Measurements from ENCODE around the gene PLXNA3.

The PLXNA3 gene

DNA sequence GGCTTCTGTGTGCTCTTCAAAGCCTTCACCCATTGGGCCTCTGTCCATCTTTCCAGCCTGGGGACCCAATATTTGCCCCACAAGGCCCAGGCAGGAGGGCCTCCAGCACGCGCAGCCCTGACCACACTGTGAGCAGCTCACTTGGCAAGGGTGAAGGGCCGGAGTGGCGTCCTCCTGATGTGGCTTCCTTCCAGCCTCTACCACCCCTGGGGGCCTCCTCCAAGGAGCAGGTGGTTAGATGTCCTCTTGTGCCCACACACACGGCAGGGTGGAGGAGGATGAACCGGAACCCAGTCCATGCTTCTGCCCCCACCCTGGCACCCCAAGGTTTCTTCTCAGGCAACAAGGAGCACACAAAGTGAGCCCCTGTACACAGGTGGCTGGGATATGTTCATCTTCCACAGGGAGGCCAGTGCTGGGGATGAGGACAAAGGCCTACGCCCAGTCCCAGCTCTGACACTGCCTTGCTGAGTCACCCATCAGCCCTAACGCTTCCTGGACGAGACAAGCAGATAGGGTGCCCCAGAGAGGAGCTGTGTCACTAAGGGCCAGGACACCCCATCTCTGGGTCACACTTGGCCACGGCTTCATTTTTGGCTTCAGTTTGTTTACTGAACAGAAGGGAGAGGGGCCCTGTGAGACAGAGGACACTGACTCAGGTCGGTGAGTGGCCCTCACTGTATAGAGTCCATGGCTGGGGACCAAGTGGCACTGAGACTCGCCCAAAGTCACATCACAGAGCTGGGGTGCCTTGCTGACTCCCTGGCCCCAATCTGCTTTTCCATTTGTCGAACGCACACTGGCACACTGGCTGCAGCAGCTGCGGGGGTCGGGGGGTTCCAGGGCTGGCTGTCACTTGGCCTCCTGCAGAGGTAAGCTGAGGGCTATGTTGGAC, 26.4 kb downstream of the PLXNA3 start:
- Histone ChIP-seq H3K27ac (no peak overlapping the region), H3K36me3 (peaks cover 29% of the 10 kb centered on the region), H3K27me3 (ENCODE audit: insufficient read depth, low read depth, severe bottlenecking) (peaks cover 2% of the 10 kb centered on the region), H3K4me3 (ENCODE audit: low read depth, low read length) (no peak overlapping the region), H3K9me3 (ENCODE audit: severe bottlenecking) (peaks cover under 1% of the 10 kb centered on the region)
- TF ChIP-seq, protein P1, sequence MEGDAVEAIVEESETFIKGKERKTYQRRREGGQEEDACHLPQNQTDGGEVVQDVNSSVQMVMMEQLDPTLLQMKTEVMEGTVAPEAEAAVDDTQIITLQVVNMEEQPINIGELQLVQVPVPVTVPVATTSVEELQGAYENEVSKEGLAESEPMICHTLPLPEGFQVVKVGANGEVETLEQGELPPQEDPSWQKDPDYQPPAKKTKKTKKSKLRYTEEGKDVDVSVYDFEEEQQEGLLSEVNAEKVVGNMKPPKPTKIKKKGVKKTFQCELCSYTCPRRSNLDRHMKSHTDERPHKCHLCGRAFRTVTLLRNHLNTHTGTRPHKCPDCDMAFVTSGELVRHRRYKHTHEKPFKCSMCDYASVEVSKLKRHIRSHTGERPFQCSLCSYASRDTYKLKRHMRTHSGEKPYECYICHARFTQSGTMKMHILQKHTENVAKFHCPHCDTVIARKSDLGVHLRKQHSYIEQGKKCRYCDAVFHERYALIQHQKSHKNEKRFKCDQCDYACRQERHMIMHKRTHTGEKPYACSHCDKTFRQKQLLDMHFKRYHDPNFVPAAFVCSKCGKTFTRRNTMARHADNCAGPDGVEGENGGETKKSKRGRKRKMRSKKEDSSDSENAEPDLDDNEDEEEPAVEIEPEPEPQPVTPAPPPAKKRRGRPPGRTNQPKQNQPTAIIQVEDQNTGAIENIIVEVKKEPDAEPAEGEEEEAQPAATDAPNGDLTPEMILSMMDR (IDR thresholded peaks at IDR 0.05; ENCODE audit: low read depth, low read length): no peak
- no peak for DNase-seq

DNA sequence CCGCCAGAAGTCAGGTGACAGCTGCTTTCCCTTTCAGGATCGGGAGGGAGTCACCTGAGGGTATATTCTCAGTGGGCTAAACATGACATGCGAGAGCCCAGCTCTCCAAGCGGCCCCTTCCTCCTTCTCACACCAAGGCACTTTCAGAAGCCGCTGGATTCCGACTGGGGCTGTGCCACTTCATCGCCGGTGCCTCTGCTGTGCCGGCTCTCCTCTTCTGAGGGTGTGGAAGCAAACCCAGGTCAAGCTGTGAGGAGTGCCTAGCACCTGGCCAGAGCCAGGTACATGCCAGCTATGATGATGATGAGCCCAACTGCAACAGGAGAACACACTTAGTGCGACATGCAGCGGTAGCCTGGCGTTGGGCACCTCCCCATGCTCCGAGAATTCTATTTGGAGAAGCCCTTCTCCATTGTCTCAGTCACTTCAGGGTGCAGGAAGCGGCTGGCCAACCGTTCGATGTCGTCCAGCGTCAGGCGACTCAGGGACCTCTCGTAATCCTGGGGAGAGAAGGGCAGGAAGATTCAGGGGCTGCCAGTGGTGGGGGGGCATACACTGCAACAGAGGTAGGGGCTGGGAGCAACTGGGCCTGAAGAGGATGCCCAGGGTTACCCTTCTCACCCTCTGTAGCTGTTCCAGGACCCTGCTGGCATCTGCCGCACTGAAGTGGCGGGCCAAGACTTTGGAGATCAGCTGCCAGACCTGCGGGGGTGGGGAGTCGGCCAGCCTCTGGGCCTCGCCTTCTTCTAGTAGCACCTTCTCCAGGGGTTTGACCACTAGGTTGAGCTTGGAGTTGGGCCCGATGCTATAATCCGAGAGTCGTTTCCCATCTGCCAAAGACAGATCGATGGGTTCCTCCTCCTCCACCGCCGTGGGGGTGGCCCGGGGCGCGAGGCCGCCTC, 27.3 kb downstream of the PLXNA3 start:
- peaks cover 29% of the 10 kb centered on the region for H3K36me3 ChIP-seq
- H3K27ac ChIP-seq: peak overlapping the region; percentile 80
- TF ChIP-seq, protein P1 (IDR thresholded peaks at IDR 0.05; ENCODE audit: low read depth, low read length): no peak
- H3K27me3 ChIP-seq (ENCODE audit: insufficient read depth, low read depth, severe bottlenecking): peaks cover 4% of the 10 kb centered on the region
- peak; percentile 64 for DNase-seq
- peak overlapping the region; percentile 73 for H3K4me3 ChIP-seq (ENCODE audit: low read depth, low read length)
- H3K9me3 ChIP-seq (ENCODE audit: severe bottlenecking): no peaks in the 10 kb centered on the region

DNA sequence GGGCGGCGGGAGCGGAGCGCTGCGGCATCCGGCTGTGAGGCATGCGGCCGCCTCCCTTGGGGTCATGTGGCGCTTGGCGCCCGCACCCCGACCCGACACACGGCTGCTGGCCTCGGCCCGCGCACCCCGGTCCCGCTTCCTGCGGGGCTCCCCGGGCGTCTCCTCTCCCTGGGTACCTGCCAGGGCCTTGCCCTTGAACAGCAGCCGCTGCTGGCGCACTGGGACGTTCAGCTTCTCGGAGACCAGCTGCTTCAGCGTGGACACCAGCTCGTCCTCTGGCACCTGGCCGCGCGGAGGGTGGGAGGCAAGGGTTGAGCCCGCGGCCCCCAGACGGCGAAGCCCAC, 27.9 kb downstream of the PLXNA3 start:
- Histone ChIP-seq H3K27me3 (ENCODE audit: insufficient read depth, low read depth, severe bottlenecking) (peaks cover 4% of the 10 kb centered on the region), H3K36me3 (peaks cover 29% of the 10 kb centered on the region), H3K4me3 (ENCODE audit: low read depth, low read length) (peak overlapping the region; percentile 73), H3K9me3 (ENCODE audit: severe bottlenecking) (peaks cover 3% of the 10 kb centered on the region), H3K27ac (peak overlapping the region; percentile 80)
- no peak for DNase-seq
- TF ChIP-seq, protein P1 (IDR thresholded peaks at IDR 0.05; ENCODE audit: low read depth, low read length): no peak

DNA sequence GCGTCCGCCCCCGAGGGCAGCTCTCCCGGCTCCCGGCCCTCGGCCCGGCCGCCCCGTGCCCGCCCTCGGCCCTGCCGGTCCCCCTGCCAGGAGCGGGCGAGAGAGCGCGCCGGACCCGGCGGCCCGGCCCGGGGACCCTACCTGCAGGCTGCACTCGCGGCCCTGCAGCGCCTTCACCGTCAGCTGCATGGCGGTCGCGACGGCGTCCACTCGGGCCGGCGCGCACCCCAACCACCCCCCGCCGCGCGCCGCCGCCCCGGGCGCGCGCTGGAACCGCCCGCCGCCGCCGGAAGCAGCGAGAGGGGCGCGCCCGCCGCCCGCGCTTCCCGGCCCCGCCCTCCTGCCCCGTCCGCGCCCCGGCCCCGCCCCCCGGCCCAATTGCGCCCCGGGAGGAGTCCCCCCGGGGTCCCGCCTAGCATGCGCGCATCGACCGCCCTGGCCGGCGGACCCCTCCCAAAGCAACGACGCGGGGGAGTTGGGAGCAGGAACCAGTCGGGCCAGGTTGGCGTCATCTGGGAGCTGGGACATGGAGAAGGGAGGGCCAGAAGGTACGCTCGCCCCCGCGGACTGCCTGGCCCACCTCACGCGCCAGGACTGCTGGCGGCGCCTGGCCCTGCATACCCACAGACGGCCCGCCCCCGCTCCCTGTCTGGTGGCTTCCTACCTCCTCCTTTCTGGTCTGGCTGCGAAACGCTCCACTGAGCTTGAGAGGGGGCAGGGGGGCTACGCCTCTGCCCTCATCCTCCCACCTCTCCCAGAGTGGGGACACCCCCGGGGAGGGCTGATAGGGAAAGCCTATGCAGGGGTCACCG, 28.5 kb downstream of the PLXNA3 start, which contains the start of gene UBL4A:
UBL4A (minus strand) TSS at position 220 of the 812 bp plus-strand sequence; CDS start at position 189, 31 bp downstream.
- TF ChIP-seq, protein P1 (IDR thresholded peaks at IDR 0.05; ENCODE audit: low read depth, low read length): no peak
- Histone ChIP-seq H3K27ac (peak within 1 kb of the TSS; percentile 80), H3K36me3 (peaks cover 29% of the 10 kb centered on the region), H3K4me3 (ENCODE audit: low read depth, low read length) (peak within 1 kb of the TSS; percentile 73), H3K9me3 (ENCODE audit: severe bottlenecking) (peaks cover 5% of the 10 kb centered on the region), H3K27me3 (ENCODE audit: insufficient read depth, low read depth, severe bottlenecking) (peaks cover 4% of the 10 kb centered on the region)
- peak; percentile 81 for DNase-seq

DNA sequence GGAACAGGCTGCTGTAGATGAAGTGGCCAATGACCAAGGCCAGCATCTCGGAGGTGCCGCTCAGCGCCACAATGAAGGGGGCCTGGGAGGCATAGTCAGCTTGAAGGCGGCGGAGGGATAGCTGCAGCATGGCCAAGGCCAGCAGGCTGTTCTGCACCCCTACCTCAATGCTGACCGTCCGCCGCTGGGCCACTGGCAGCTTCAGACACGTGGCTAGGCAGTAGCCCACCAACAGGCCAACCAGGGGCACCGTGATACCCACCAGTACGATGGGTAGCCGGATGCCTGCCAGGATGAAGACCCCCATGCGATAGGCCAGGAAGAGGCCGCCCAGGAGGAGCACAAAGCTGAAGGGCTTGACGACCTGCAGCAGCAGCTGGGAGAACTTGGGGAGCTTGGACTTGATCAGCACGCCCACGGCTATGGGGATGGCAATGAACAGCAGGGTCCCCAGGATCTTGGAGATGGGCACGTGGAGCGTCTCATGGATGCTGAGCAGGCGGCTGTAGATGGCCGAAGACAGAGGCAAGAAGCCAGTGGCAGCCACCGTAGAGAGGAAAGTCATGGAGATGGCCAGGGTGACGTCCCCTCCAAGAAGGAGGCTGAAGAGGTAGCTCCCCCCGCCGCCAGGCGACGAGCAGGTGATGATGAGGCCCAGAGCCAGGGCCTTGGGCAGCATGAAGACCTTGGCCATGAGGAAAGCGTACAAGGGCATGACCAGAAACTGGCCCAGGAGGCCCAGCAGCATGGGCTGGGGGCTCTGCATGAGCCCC, 29.6 kb downstream of the PLXNA3 start:
- Histone ChIP-seq H3K9me3 (ENCODE audit: severe bottlenecking) (peaks cover 5% of the 10 kb centered on the region), H3K36me3 (peaks cover 29% of the 10 kb centered on the region), H3K4me3 (ENCODE audit: low read depth, low read length) (no peak overlapping the region), H3K27ac (no peak overlapping the region; the same call in 1 of the 2 replicates), H3K27me3 (ENCODE audit: insufficient read depth, low read depth, severe bottlenecking) (peaks cover 7% of the 10 kb centered on the region)
- DNase-seq: no peak
- TF ChIP-seq, protein P1 (IDR thresholded peaks at IDR 0.05; ENCODE audit: low read depth, low read length): no peak

All from WERI-Rb-1 (cell line).